GM21737 (cell line): ENCODE results near the gene SNCG.
"Not testable (repeated sequence)": the region's sequence is repeated elsewhere in the genome, so short reads cannot be mapped to it uniquely, and the experiment has no call there.

Source experiments
- ATAC-seq: cut with Tn5 transposase; IDR thresholded peaks from one replicate; pipeline ENCODE4 v1.9.1; 2021; ENCODE audit warnings: mild to moderate bottlenecking, moderate library complexity; ENCODE audit not compliant: unreplicated experiment

The SNCG gene

DNA sequence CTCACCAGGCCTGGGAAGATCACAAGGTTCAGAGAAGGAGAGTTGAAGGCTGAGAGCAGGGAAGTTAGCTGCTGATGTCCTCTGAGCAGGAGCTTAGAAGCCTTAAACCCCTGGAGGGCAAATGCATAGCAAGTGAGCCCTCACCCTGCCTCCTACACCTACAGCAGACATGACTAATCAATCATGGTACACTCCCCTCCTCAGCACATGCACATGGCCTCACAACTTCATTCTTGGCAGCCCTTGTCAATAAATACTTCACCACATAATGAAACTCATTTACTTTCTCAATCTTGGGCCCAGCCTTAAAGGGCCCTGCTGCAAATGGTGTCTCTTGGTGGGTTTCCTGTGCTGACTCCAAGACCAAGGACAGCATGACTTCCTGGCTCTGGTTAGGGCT, 13.9 kb upstream of the SNCG start:
- ATAC-seq = no peak

GRCh38 chr10:86944907-86945306, 13.5 kb upstream of the SNCG start:
- no peak for ATAC-seq

GRCh38 chr10:86945361-86946212, 12.8 kb upstream of the SNCG start:
- no peak for ATAC-seq

- no peak for ATAC-seq
Observed at GRCh38 chr10:86946213-86947155, 11.9 kb upstream of the SNCG start.

GRCh38 chr10:86947806-86948205, 10.6 kb upstream of the SNCG start:
- not testable (repeated sequence) for ATAC-seq

DNA sequence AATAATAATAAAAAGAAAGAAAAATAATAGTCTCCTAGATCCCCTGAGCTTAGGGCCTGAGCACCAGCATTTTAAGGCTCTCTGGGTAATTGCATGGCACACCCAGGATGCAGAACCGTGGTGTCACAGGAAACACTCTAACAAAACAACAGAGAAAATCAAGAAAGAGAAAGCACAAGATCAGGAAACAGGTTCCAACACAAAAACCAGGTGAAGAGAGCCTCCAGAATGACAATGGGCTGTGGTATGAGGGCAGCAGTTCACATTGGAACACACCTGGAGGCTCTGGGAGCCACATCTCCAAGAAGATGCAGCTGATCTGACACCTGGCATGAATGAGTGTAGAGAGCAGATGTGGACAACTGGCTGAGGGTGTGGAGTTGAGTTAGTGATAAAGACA, 8.1 kb upstream of the SNCG start:
- no peak for ATAC-seq

GRCh38 chr10:86951184-86951761, 7.1 kb upstream of the SNCG start:
- ATAC-seq = no peak

DNA sequence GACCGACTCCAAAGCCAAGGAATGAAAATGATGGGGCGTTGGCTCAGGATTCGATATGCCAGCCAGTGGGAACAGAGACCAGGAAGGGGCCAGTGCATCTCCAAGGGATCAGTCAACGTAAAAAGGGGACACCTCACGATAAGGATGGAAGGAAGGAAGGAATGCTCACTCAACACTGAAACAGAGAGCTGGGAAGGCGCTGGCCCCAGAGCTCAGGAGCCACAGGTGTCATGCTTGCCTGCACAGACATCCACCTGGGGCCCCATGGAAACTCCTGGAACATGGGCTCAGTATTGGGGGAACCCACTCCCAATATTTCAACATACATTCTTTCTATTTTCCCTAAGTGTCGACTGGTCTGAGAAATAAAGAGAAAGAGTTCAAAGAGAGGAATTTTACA, 6.3 kb upstream of the SNCG start:
- ATAC-seq = no peak

- ATAC-seq = not testable (repeated sequence)
Observed at GRCh38 chr10:86952697-86953096, 5.7 kb upstream of the SNCG start.

GRCh38 chr10:86953747-86954680, 4.4 kb upstream of the SNCG start:
- no peak for ATAC-seq

DNA sequence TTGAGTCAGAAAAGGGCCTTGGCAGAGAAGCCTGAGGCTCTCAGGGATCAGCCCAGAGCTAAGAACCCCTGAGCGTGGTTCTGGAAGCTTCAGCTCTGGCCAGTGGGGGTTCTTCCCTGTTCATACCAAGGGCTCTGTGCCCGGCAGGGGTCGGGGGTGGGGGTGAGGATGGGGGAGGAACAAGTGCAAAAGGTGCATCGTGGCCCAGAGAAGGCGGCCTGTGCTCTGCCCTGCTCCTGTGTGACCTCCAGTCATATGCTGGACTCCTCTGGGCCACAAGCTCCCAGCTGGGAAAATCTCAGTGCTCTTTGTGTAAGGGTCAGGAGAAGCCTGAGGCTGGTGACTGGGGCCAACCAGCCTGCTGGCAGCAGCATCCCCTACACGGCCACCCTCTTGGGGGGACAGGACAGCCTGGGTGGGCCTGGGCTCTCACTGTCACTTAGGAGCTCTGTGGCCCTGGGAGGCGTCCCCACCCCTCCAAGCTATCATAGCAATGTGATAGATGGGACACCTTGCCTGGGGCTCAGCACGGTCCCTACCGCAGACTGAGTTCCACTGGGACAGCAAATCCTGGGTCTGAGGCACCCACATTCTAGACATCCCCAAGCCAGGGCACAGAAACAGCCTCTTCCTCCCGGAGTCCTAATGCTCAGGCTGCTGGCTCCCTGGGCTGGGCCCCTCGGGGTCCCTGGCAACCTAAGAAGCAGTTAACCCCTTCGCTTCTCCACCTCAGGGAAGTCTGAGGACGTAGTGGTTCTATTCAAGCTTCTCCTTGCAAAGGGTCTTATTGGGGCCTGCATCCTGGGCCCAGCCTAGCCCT, 3.5 kb upstream of the SNCG start:
- ATAC-seq = no peak

- ATAC-seq = no peak
Observed at GRCh38 chr10:86955501-86956194, 2.8 kb upstream of the SNCG start.

DNA sequence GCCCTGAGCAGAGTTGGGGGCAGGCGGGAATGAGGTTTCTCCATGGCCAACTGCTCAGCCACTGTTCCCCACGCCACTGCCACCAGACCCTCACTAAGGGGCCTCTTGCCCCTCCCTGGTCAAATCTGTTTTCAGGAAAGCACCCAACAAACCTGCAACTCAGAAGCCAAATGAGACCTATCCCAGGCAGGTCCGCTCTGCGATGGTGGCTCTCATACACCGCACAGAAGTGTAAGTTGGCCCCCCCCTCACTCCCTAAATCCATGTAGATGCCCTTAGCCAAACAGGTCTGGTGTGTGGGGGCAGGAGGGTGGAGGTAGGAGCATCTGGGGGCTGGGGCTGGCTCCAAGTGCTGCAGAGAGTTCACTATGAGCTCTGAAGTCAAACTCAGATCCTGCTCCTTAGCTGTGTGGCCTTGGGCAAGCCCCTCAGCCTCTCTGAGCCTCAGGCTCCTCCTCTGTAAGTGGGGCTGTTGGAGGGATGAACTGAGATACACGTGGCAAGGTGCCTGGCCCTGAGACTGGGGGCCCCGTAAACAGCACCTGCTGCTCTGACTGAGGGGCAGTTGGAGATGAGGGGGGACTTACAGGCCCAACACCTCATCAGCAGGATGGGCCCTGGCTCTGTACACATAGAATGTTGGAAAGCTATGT, 2.1 kb upstream of the SNCG start:
- no peak for ATAC-seq

DNA sequence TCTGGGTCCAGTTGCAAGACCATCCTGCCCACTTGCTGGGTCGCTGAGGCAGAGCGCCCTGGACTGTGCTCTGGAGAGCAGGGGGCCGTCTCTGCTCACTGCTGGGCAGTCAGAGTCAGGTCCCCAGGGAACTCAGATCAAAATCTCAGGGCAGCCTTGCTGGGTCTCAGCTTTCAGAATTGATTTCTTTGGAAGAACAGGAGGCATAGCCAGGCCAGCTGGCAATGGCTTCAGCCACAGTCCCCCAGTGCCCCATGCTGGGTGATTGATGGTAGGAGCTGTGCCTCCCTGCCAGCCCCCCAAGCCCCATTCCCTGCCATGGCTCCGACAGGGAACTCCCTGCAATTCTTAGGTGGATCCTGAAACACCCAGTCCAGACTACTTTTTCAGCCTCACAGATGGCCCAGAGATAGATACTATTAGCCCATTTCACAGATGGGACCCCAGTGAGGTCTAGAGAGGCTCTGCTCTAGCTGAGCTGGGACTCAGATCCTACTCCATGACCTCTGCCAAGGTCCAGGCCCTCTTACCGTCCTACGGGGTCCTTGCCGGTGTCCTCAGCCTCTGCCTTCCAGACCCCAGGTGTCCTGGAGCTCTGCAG, 1.5 kb upstream of the SNCG start:
- ATAC-seq = no peak

GRCh38 chr10:86957471-86958115, 806 bp upstream of the SNCG start, which contains the start of gene MMRN2:
TSS of gene MMRN2 (minus strand) at chr10:86957615. CDS start at chr10:86957541, 74 bp downstream.
- no peak for ATAC-seq

DNA sequence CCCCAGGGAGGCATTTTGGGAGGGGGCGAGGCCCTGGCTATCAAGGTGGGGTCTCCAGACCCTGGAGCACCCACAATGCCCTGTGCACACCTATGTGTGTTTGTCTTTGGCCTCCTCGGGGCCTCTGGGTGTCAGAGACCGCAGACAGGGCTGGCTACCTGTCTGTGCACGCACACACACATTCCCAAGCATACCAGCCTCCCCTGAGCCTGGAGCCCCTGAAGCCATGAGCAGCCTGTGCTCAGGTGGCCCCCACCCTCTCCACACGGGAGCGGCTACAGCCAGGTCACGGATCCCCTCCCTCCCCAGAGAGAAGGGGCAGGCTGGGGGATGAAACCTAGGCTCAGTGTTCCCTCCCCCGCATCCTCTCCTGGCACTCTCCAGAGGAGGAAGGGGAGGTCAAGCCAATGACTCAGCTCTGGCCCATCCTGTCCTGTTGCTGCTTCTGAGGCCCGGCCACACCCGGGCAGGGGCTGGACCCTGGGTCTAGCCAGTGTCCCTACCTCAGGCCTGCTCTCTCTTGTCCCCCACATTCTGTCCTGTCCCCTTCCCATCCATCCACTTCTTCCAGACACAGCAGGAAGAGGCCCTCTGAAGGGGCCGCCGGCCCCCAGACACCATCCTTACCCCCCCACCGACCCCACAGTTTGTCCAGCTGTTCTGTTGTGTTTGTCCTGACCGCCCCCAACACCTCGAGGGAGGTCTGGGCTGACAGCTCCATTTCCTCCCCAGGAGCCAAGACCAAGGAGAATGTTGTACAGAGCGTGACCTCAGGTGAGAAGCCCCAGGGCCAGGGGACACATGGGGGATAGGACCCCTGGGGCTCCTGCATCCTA, 720 bp downstream of the SNCG start:
- ATAC-seq = no peak

GRCh38 chr10:86959737-86960002, 1.3 kb downstream of the SNCG start:
- ATAC-seq = no peak
